NCI-H748 (cell line): ENCODE results near the gene TNFAIP8L1.

ENCODE experiments used
- DNase-seq: peaks from one replicate; lab custom pipeline; 2025; ENCODE audit not compliant: unreplicated experiment; lab: John Stamatoyannopoulos, UW

TNFAIP8L1 gene

DNA sequence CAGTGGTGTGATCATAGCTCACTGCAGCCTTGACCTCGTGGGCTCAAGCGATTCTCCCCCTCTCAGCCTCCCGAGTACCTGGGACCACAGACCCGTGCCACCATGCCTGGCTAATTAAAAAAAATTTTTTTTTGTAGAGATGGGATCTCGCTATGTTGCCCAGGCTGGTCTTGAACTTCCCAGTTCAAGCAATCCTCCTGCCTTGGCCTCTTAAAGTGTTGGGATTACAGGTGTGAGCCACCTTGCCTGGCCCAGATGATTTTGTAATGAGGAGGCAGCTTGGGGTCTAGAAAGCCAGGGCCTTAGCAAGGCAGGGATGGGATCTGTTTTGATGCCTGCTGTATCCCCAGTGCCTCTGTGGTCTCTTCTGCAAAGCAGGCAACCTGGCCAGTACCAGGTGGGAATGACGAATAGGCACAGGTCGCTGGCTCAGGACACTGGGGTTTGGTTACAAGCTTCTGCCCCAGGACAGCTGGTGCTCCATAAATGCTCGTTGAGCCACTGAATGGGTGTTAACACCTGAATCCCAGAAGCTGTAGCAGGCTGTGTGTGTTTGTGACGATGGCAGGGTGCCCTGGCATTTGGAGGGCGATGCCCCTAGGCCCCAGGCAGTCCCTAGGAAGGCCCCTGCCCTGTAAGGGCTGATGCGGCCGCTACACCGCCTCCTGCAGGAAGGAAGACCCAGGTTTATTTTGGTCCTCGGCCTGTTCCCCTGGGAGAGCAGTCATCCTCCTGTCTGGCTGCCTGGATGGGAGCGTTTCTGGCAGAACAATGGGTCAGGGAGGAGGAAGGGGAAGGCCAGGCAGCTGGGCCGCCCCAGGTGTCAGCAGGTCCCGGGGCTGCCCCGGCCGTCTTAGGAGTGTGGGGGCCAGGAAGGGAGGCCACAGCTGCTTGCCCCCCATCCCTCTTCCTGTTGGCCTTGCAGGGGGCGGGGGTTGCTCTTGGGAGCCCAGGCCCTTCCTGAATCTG, 8.6 kb downstream of the TNFAIP8L1 start:
- no peak for DNase-seq

DNA sequence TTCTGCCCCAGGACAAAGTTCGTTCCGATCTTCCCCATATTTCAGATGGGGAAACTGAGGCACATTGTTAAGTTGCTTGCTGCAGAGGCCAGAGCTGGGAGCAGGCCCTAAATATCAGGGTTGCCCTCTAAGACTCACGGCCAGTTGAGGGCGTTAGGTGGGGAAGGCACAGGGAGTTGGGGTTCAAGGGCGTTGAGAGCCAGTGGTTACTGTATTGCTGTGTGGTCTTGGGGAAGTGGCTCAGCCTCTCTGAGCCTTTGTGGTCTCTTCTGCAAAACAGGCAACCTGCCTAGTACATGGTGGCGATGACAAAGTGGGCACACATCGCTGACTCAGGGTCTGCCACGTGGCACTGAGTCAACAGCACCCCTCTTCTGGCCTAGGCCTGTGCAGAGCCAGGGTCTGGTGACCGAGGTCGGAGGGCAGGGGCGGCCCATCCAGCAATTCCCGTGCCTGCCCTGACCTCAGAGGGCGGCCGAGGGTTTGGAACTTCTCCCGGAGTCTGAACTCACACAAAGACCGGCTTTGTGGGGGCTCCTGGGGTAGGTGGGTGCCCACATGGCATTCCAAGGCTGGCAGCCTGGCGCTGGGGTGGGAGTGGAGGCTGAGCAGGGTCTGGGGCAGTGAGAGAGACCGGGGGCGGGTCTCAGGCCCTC, 10.2 kb downstream of the TNFAIP8L1 start:
- DNase-seq, result no peak

DNA sequence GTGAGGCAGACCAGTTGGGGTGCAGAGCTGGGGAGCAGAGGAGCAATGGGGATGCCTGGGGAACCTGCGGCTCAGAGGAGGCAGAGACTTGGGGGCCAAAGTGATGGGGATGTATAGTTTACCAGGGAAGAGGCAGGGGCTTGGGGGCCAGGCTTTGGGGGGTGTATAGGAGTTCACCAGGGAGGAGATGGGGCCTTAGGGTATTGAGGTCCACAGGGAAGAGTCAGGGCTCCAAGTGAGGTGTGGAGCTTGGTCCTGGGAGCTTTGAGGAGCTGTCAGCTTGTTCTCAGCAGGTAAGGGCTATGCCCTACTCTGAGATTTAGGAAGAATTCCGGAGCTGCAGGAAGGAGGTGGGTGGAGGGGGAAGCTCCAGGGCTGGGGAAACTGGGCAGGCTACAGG, 10.8 kb downstream of the TNFAIP8L1 start:
- DNase-seq, result no peak

DNA sequence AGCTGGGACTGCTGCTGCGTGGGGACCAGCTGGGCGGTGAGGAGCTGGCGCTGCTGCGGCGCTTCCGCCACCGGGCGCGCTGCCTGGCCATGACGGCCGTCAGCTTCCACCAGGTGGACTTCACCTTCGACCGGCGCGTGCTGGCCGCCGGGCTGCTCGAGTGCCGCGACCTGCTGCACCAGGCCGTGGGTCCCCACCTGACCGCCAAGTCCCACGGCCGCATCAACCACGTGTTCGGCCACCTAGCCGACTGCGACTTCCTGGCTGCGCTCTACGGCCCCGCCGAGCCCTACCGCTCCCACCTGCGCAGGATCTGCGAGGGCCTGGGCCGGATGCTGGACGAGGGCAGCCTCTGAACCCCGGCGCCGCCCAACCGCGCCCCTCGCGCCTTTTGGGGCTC, 12.8 kb downstream of the TNFAIP8L1 start:
- no peak for DNase-seq

DNA sequence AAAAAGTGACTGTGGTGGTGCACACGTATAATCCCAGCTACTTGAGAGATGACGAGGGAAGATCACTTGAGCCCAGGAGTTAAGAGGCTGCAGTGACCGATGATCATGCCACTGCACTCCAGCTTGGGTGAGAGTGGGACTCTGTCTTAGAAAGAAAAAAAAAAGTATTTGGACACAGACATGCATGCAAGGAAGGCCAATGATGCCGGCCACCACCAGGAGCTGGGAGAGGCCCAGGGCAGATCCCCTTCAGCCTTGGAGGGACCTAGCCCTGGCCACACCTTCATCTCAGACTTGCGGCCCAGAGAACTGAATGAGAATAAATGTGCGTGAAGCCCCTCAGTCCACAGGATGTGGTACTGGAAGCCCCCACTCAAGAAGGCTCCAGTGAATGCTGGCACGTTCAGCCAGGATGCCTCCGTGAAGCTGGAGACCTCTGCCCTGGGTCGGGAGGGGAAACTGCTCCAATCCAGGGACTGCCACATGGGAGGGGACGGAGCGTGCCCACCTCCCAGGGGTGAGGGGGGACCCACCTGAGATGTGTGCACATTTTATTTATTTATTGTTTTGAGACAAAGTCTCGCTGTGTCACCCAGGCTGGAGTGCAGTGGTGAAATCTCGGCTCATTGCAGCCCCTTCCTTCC, 14.6 kb downstream of the TNFAIP8L1 start:
- DNase-seq, result no peak

DNA sequence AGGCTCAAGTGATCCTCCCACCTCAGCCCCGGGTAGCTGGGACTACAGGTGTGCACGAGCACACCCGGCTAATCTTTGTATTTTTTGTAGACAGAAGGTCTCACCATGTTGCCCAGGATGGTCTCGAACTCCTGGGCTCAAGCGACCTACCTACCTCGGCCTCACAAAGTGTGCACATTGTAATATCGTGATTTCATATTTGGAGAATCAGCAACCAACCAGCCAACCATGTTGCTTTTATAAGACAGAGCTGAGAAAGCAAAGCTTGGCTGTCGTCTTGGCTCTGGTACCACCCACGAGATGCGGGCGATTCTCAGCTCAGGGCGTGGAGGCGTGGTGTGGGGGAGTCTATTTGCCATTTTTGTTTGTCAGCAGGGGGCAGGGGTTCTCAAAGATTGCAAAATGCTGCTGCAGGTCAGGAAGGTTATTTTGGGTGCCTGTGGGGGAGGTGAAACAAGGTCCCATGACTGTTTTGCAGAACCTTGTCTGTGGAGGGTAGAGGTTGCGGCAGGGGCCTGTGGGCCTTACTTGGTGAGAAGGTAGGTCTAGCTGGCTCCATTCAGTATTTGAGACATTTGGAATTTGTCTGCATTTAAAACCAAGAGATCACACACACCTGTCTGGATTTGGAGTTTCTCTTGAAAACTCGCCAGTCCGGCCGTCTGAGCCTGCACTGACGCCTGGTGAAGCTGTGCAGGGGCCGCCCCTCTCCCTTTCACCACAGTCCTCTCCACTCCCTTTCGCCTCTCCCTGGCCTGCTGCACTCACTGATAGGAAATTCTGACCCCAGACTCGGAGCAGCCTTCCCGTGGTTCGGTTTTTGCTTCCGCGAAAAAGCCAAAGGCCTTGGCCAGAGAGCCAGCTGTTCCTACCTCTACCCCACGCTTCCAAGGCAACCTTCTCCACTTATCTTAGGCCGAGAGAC, 15.4 kb downstream of the TNFAIP8L1 start:
- no peak for DNase-seq

DNA sequence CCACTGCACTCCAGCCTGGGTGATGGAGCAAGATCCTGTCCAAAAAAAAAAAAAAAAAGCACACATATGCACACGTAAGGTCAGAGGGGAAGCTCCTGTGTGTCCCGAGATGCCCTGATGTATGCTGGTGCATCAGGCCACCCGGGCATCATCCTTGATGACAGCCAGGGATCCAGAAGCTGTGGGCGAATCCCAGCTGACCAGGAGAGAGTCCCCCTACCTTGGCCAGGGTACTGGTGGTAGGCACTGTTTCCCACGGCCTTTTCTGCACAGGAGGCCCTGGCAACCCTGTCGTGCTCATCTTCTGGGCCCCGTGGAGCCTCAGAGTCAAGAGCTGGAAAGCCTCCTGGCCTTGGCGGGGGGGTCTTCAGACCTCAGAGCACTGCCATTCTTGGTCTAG, 16.8 kb downstream of the TNFAIP8L1 start:
- DNase-seq, result no peak

DNA sequence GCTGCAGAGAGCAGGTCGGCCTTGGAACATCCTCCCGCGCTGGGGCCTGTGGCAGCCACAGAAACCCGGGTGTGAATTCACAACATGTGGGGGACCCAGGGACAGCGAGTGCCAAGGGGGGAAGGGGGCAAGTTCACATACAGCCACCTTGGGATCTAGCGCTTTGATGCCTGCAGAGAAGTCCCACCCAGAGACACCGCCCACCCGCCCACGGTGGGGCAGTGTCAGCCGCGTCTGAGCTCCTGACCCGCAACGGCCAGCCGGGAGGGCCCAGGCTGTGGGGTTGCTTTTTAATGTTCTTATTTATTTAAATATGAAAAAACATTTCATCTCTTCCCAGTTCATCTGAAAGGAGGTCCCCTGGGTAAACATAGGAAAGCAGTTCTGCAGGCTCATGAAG, 17.9 kb downstream of the TNFAIP8L1 start:
- DNase-seq, result no peak

DNA sequence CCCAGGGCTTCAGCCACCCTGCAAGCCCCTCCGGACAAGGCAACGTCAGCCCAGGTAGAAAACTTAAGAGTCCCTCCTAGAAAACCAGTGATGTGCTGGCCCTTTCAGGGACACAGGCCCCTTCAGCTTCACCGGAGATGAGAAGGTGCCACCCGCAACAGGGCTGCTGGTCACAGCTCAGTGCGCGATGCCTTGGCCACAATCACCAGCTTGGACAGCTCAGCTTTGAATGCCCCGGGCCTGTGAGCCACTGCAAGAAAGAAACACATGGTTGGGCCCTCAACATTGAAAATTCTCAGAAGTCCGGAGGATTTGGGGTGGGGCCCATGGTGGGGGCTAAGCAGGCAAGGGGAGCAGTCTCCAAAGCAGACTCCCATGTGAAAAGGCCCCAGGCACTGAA, 18.5 kb downstream of the TNFAIP8L1 start:
- DNase-seq, result no peak

DNA sequence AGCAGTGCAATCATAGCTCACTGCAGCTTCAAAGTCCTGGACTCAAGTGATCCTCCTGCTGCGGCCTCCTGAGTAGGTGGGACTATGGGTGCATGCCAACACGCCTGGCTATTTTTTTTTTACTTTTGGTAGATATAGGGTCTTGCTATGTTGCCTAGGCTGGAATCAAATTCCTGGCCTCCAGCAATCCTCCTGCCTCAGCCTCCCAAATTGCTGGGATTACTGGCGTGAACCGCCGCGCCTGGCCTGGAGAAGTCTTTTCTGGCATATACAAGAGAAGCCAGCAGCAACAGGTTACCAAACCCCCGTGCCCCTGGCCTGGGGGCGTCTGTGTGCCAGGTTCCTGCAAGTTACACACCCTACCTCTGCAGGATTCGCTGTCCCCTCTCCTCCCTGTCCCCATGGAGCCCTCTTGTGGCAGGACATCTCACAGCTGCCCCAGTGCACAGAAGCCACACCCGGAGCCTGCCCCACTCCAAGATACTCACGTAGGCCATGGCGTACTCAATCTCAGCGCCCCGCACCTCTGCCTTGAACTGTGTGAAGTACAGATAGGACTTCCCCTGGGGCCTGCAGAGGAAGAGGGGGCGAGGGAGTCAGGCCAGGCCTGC, 21.0 kb downstream of the TNFAIP8L1 start:
- DNase-seq, result no peak

DNA sequence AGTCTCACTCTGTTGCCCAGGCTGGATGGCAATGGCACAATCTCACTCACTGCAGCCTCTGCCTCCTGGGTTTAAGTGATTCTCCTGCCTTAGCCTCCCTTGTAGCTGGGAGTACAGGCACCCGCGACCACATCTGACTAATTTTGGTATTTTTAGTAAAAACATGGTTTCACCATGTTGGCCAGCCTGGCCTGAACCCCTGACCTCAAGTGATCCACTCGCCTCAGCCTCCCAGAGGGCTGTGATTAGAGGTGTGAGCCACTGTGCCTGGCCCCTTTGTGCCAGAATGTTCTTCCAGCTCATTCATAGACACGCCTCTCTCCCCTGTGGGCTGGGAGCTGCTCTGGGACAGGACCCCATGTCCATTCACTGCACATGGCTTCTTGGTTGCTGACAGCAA, 21.7 kb downstream of the TNFAIP8L1 start:
- no peak for DNase-seq

DNA sequence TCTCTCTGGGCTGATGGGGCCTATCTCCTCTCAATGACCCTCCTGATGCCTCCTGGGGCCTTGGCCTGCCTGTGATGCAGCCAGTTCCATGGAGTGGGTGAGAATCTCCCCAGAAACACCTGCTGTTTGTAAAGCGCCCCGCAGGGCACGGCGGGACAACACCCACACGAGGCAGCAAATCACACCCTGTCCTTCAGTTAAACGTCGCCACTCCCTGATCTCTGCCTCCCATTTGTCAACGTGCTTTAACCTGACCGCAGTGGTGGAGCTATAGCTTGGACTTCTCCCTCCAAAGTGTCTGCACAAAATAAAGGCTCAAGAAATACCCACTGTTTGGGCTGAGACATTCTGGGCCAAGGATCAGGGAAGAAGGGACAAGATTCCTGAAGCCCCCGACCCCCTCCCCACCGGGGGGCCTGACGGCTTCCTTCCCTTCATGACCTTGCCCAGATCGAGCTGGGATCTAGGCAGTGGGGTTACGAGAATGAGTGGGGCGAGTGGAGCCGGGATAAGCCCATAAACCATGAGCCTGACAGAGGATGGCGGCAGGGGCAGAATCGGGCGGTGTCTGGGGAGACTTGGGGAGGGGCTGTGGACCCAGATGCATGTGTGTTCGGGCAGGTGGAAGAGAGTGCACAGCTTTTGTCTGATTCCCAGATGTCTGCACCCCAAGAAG, 22.8 kb downstream of the TNFAIP8L1 start:
- DNase-seq, result no peak

DNA sequence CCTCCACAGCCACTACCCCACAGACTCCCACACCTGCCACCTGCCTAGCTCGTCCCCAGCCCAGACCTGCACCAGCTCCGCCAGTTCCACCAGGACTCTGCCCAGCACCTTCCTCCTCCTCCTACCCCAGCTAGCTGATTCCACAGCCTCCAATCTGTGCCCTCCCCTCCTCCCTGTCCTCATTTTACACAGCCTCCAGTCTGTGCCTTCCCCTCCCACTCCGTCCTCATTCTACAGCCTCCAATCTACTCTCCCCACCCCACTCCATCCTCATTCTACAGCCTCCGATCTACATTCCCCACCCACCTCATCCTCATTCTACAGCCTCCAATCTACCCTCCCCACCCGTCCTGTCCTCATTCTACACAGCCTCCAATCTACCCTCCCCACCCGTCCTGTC, 23.5 kb downstream of the TNFAIP8L1 start:
- no peak for DNase-seq

DNA sequence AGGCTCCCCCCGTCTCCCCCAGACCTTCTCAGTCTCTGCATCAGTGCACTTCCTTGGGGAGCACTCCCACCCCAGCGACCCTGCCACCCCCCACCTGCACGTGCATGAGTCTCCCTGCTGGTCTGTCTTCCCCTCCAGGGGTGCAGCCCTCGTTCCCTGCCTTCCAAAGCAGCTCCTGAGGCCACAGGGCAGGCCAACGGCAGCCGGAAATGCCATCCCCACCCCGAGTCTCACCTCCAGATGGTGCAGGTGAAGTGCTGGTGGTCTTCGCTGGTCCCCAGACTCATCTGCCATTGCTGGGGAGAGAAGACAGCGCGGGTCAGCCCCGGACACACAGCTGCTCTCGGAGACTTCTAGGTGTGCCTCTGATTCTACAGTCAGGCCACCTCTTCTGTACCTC, 25.3 kb downstream of the TNFAIP8L1 start:
- DNase-seq, result no peak

DNA sequence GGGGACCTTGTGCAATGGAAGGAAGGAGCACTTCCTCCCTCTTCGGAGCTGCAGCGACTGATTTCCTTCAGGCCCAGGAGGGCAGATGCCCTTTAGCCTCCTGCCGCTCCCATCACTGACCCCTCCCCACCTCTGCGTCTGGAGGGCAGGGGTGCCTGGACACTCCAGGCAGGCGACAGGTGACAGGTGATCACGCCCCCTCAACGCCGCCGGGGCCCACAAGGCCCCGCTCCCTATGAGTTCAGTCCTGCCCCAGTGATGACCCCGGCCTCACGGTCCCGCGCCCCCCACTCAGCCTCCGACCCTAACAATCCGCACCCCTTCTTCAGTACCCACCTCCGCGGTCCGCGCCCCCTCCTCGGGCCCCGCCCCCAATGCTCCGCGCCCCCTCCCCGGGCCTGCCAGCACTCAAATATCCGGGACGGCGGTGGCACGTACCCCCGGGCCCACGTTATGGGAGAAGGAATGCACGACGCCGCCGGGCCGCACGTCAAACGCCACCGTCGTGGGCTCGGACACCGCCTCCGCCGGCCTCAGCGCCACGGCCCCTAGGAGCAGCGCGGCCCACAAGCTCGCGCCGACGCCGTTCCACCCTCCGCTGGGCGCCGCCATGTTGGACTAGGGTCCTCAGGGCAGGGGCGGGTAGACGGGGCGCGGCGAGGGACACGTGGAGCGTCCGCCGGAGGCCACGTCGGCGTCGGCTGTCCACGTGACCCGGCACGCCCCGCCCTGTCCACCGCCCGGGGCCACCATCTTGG, 30.6 kb downstream of the TNFAIP8L1 start, which contains the start of gene MYDGF:
TSS of gene MYDGF (minus strand) at position 620 of the 758 bp plus-strand sequence. CDS start at position 612, 8 bp downstream.
- peak; percentile 85 for DNase-seq

DNA sequence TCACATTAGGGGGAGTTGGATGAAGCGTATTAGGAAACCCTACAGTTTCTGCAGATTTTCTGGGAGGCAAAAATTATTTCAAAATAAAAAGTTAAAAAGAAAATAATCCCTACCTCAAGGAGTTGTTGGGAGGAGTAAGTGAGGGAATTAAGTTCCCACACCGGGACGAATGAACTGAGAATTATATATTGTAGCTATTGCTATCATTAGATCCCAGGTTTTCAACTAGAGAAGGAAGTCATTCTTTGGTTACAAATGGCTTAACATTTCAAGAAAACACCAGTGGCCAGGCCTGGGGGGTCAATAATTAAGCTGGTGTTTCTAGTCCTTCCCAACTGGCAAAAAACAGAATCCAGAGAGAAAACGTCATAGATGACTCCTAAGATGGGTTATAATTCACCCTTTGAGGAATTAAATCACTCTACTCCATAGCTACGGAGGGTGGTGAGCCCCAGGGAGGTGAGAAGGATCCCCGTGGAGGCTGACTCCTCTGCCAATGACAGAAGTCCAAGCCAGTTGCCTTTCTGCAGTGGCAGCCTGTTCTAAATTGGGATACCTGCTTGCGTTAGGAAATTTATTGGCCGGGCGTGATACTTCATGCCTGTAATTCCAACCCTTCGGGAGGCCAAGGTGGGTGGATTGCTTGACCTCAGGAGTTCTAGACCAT, 32.0 kb downstream of the TNFAIP8L1 start:
- DNase-seq, result no peak

DNA sequence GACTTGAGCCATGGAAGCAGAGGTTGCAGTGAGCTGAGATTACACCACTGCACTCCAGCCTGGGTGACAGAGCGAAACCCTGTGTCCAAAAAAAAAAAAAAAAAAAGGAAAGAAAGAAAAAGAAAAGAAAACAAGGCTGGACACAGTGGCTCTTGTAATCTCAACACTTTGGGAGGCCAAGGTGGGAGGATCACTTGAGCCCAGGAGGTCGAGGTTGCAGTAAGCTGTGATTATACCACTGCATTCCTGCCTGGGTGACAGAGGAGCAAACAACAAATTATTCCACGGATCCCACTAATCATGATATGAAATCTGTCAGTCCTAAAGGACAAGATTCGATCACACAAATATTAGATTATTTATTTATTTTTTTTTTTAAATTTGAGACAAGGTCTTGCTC, 33.9 kb downstream of the TNFAIP8L1 start:
- DNase-seq, result no peak

DNA sequence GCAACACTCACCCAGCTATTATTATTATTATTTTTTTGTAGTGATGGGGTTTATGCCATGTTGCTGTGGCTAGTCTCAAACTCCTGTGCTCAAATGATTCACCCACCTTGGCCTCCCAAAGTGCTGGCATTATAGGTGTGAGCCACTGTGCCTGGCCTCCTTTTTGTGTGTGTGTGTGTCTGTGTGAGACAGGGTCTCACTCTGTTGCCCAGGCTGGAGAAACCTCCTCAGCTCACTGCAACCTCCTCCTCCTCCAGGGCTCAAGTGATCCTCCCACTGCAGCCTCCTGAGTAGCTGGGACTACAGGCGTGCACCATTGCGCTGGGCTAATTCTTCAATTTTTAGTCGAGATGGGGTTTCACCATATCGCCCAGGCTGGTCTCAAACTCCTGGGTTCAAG, 34.4 kb downstream of the TNFAIP8L1 start:
- no peak for DNase-seq
